ENCODE measurements around the gene DAP. TPM values are rescaled to one million over a fixed set of nuclear protein-coding genes. Genes with fewer than 3 reads are reported as not detected.

The DAP gene
- total RNA-seq, 3 donors from 2014 or later, result 60.8 to 63.8 (median 61.9) TPM

DNA sequence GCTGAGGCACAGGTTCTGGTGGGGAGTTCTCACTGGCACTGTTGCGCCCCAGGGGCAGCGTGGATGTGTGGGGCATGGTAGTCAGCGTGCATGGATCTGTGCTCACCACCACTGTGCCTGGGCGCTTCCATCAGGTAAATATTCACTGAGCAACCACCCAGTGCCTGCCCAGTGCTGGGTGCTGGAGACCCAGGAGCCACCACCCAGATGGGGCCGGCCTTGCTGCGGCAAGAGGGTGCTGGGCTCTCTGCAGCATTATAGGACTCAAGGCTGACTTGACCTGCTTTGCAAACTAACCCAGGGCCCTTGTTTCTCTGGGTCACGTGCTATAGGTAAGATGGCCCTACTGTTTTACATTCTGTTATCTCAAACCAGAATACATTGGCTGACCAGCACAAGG is 60.5 kb downstream of the DAP start:
- TF ChIP-seq POLR2AphosphoS5 (IDR thresholded peaks at IDR 0.05) (no peak), POLR2A (IDR thresholded peaks at IDR 0.05) (no peak)
- TF ChIP-seq, protein P1, sequence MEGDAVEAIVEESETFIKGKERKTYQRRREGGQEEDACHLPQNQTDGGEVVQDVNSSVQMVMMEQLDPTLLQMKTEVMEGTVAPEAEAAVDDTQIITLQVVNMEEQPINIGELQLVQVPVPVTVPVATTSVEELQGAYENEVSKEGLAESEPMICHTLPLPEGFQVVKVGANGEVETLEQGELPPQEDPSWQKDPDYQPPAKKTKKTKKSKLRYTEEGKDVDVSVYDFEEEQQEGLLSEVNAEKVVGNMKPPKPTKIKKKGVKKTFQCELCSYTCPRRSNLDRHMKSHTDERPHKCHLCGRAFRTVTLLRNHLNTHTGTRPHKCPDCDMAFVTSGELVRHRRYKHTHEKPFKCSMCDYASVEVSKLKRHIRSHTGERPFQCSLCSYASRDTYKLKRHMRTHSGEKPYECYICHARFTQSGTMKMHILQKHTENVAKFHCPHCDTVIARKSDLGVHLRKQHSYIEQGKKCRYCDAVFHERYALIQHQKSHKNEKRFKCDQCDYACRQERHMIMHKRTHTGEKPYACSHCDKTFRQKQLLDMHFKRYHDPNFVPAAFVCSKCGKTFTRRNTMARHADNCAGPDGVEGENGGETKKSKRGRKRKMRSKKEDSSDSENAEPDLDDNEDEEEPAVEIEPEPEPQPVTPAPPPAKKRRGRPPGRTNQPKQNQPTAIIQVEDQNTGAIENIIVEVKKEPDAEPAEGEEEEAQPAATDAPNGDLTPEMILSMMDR (IDR thresholded peaks at IDR 0.05), result no peak
- Histone ChIP-seq H3K4me3 (no peak overlapping the region), H3K4me1 (peaks cover 0 to 13% of the 10 kb centered on the region in 2 donors), H3K9me3 (no peaks in the 10 kb centered on the region), H3K27me3 (no peaks in the 10 kb centered on the region), H3K36me3 (no peaks in the 10 kb centered on the region), H3K27ac (no peak overlapping the region)
- intact Hi-C loops (cut with DNase I; ENCODE audit: low total_unique reads), result no loop called here
- DNase-seq (ENCODE audit: low spot score in 2 of 2), result no peak

DNA sequence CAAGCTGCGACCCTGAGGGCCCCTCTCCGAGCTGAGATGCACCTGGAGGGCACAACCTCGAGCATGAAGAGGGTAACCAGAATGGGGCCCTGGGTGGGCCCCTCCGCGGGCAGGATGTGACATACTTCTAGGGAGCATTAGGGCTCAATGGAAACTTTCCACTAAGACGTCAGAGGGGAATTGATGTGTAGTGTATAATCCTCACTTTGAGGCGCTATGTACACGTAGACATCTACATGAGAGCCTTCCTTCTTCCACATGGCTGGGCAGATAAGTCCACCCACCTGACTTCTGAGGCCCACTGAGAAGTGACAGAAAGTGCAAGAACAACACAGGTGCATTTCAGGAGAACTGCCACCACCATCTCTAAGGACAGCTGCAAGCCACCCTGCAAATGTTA is 61.0 kb downstream of the DAP start:
- no peaks in the 10 kb centered on the region for H3K9me3 ChIP-seq
- H3K27me3 ChIP-seq, result no peaks in the 10 kb centered on the region
- no peaks in the 10 kb centered on the region for H3K36me3 ChIP-seq
- H3K4me3 ChIP-seq, result no peak overlapping the region
- DNase-seq (ENCODE audit: low spot score in 2 of 2), result no peak
- TF ChIP-seq, protein P1 (IDR thresholded peaks at IDR 0.05), result no peak
- TF ChIP-seq POLR2AphosphoS5 (IDR thresholded peaks at IDR 0.05), result no peak
- TF ChIP-seq POLR2A (IDR thresholded peaks at IDR 0.05), result no peak
- H3K4me1 ChIP-seq, result peaks cover 0 to 13% of the 10 kb centered on the region in 2 donors
- intact Hi-C loops (cut with DNase I; ENCODE audit: low total_unique reads), result no loop called here
- H3K27ac ChIP-seq, result no peak overlapping the region

DNA sequence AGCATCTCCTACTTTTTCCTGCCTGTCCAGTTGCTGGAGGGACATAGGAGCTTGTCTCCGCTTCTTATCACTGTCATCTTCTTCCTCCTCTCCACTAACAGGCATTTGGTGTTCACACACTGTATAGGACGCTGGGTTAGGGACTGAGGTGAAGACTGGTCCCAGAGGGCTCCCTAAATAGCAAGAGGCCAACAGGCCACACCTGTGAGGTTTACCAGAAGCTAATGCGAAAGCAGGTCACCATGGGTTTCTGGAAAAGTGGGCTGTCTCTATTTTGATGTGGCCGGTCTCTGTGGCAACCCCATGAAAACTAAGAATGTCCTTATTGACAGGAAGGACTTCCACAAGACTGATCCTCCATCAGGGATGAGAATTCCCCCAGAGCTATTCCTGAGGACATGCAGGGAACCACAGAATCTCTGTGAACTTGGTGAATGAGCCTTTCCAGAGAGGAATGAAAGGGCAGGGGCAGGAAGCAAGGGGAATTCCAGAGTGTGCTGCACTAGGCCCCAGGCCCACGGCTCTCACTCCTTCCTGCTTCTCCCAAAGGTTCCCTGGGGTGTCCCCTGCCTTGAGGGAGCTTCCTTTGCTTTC is 61.7 kb downstream of the DAP start:
- Histone ChIP-seq H3K9me3 (no peaks in the 10 kb centered on the region), H3K27me3 (no peaks in the 10 kb centered on the region), H3K4me1 (peaks cover 0 to 8% of the 10 kb centered on the region in 2 donors), H3K4me3 (no peak overlapping the region), H3K36me3 (no peaks in the 10 kb centered on the region), H3K27ac (no peak overlapping the region)
- intact Hi-C loops (cut with DNase I; ENCODE audit: low total_unique reads), result no loop called here
- no peak for DNase-seq (ENCODE audit: low spot score in 2 of 2)
- TF ChIP-seq POLR2AphosphoS5 (IDR thresholded peaks at IDR 0.05) (no peak), POLR2A (IDR thresholded peaks at IDR 0.05) (no peak)
- TF ChIP-seq, protein P1 (IDR thresholded peaks at IDR 0.05), result no peak

DNA sequence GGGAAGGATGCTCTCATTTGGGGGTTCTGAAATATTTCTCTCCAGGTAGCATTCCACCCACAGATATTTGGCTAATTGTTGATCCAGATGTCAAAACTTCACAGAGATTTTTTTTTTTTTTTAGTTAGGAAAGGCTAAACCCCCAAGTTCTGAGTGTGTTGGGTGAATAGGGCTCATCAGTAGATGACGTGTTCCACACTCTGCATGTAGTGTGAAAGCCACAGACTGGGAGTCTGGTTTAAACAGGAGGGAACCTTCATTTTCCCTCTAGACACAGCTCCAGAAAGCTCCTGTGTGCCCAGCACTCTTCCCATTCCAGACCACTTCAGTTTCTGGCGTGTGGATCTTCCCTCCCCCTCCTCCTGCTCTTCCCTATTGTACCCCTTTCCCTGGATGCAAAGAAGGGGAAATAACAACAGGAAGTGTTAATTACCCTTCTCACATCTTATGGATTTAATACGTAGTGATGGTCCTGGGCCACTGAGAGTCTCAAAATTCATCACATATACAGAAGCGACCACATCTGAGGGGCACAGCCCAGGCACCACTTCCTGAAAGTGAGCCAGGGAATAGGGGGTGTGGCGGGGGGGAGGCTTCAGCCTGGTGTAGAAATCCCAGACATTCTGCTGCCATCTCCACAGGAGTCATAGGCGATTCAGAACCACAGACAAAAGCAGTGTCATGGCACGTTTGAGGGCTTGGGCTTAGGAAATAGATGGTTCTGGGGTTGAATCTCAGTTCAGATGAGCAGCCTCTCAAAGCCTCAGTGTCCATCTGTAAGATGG is 65.1 kb downstream of the DAP start:
- no peak for DNase-seq (ENCODE audit: low spot score in 2 of 2)
- TF ChIP-seq POLR2AphosphoS5 (IDR thresholded peaks at IDR 0.05) (no peak), POLR2A (IDR thresholded peaks at IDR 0.05) (no peak)
- TF ChIP-seq, protein P1 (IDR thresholded peaks at IDR 0.05), result no peak
- H3K27ac ChIP-seq, result no peak overlapping the region
- intact Hi-C loops (cut with DNase I; ENCODE audit: low total_unique reads), result no loop called here
- no peaks in the 10 kb centered on the region for H3K36me3 ChIP-seq
- no peaks in the 10 kb centered on the region for H3K9me3 ChIP-seq
- no peaks in the 10 kb centered on the region for H3K4me1 ChIP-seq
- H3K27me3 ChIP-seq, result no peaks in the 10 kb centered on the region
- H3K4me3 ChIP-seq, result no peak overlapping the region

DNA sequence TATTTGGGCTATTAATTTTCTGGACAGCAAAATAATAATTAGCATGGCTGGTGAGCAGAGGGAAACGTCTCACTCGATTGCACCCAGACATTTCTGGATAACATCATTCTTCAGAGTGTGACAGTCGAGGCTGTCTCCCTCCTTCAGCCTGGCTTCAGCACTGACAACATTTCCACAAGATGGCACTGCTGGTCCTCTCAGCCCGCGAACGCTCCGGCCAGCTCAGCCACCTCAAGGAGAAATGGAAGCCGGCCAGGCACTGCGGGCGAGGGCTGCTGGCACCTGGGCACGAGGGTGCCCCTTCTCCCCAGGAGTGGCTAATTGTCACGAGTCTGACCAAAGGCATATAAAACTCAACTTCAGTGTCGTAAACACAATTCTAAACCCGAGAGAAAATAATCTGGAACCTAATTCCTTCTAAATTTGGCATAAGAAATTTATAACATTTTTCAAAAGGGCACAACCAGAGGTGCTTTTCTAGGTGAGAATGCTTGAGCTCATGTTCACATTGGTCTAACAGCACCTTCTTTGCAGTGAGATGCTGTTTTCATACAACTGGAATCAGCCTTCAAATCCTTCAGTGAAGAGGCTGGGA is 65.9 kb downstream of the DAP start:
- peak; percentile 67 to 80 for DNase-seq (ENCODE audit: low spot score in 2 of 2)
- no peak for TF ChIP-seq POLR2A (IDR thresholded peaks at IDR 0.05)
- TF ChIP-seq, protein P1 (IDR thresholded peaks at IDR 0.05), result peak; percentile 6 to 70 (median 63)

More for the DNA sequence above, 65.9 kb downstream of the DAP start:
- Histone ChIP-seq H3K9me3 (no peaks in the 10 kb centered on the region), H3K27me3 (no peaks in the 10 kb centered on the region), H3K4me1 (no peaks in the 10 kb centered on the region), H3K36me3 (no peaks in the 10 kb centered on the region), H3K27ac (no peak overlapping the region), H3K4me3 (no peak overlapping the region)
- intact Hi-C loops (cut with DNase I; ENCODE audit: low total_unique reads), result no loop called here
